C4-2B (cell line): ENCODE measurements around the gene CD48.

Experiments
- H3K27ac ChIP-seq: fragments of 450-650 bp; 2 replicates; pipeline ENCODE4 v1.5.1; 2017
- CTCF ChIP-seq: fragments of 450-650 bp; conservative IDR thresholded peaks from 2 replicates; pipeline ENCODE4 v1.5.1; 2017; ENCODE audit warnings: mild to moderate bottlenecking
- ZFX ChIP-seq: fragments of 450-650 bp; IDR thresholded peaks from 2 replicates; pipeline ENCODE4 v1.6.1; 2017

CD48 gene

GRCh38 chr1:160640359-160641123, 71.1 kb downstream of the CD48 start:
- no peak overlapping the region for H3K27ac ChIP-seq
- TF ChIP-seq ZFX (no peak), CTCF (no peak)

GRCh38 chr1:160639652-160640051, 72.0 kb downstream of the CD48 start:
- H3K27ac ChIP-seq: no peak overlapping the region
- TF ChIP-seq ZFX (no peak), CTCF (no peak)

- H3K27ac ChIP-seq: no peak overlapping the region
- TF ChIP-seq CTCF (no peak), ZFX (no peak)
Observed at GRCh38 chr1:160638926-160639325, 72.7 kb downstream of the CD48 start.

GRCh38 chr1:160638540-160638857, 73.1 kb downstream of the CD48 start:
- no peak for TF ChIP-seq ZFX
- no peak for TF ChIP-seq CTCF
- no peak overlapping the region for H3K27ac ChIP-seq

GRCh38 chr1:160637821-160638539, 73.6 kb downstream of the CD48 start:
- H3K27ac ChIP-seq: no peak overlapping the region
- no peak for TF ChIP-seq CTCF
- TF ChIP-seq ZFX: no peak

GRCh38 chr1:160637065-160637464, 74.6 kb downstream of the CD48 start:
- no peak overlapping the region for H3K27ac ChIP-seq
- TF ChIP-seq ZFX: no peak
- TF ChIP-seq CTCF: no peak

- H3K27ac ChIP-seq: no peak overlapping the region
- TF ChIP-seq CTCF: no peak
- no peak for TF ChIP-seq ZFX
Observed at GRCh38 chr1:160636547-160636946, 75.1 kb downstream of the CD48 start.
